ENCODE data around the gene TUBGCP2. TPM values are rescaled to one million over a fixed set of nuclear protein-coding genes. Genes with fewer than 3 reads are reported as not detected.

Gene TUBGCP2
- total and polyA plus RNA-seq, 7 donors, result 20.3 to 53.2 (median 33.8) TPM

- H3K27me3 ChIP-seq (ENCODE audit: insufficient read depth in 3 of 3, low read length in 2 of 3), result peaks cover 8 to 85% (median 38%) of the 10 kb centered on the region in 3 donors
- no peaks in the 10 kb centered on the region for H3K4me1 ChIP-seq
- H3K4me3 ChIP-seq, result no peak overlapping the region
- DNase-seq (no peak), ATAC-seq (no peak)
- no peak for TF ChIP-seq CTCF (IDR thresholded peaks at IDR 0.05)
- no peak overlapping the region for H3K27ac ChIP-seq
- WGBS, 3 donors, result 7 to 16% (median 11%) methylated on average over 15 of the region's 15 CpGs
- H3K36me3 ChIP-seq (ENCODE audit: insufficient read depth in 1 of 2, low read depth in 1 of 2), result no peaks in the 10 kb centered on the region
- intact Hi-C loops (cut with DNase I), result no loop called here
- H3K9me3 ChIP-seq, result no peaks in the 10 kb centered on the region
Observed at GRCh38 chr10:133238466-133238804, 70.2 kb downstream of the TUBGCP2 start.

GRCh38 chr10:133237588-133238465 is 70.8 kb downstream of the TUBGCP2 start, which contains the start of gene VENTX:
TSS of gene VENTX (plus strand) at chr10:133237855. CDS start at chr10:133237915, 60 bp downstream.
- DNase-seq, result no peak
- H3K27me3 ChIP-seq (ENCODE audit: insufficient read depth in 3 of 3, low read length in 2 of 3), result peaks cover 8 to 85% (median 38%) of the 10 kb centered on the region in 3 donors

GRCh38 chr10:133237241-133237587 is 71.5 kb downstream of the TUBGCP2 start:
- no peak for TF ChIP-seq CTCF (IDR thresholded peaks at IDR 0.05)
- Histone ChIP-seq H3K4me1 (no peaks in the 10 kb centered on the region), H3K36me3 (ENCODE audit: insufficient read depth in 1 of 2, low read depth in 1 of 2) (no peaks in the 10 kb centered on the region), H3K27me3 (ENCODE audit: insufficient read depth in 3 of 3, low read length in 2 of 3) (peaks cover 8 to 87% (median 32%) of the 10 kb centered on the region in 3 donors), H3K4me3 (peak overlapping the region; percentile 47), H3K9me3 (no peaks in the 10 kb centered on the region), H3K27ac (no peak overlapping the region)
- intact Hi-C loops (cut with DNase I), result no loop called here
- DNase-seq (no peak), ATAC-seq (no peak)
- 1 to 3% (median 2%) methylated on average over 23 to 32 of the region's 32 CpGs for WGBS, 3 donors

More at GRCh38 chr10:133237588-133238465, 70.8 kb downstream of the TUBGCP2 start, which contains the start of gene VENTX:
- Histone ChIP-seq H3K4me3 (peak within 1 kb of the TSS; percentile 47), H3K36me3 (ENCODE audit: insufficient read depth in 1 of 2, low read depth in 1 of 2) (no peaks in the 10 kb centered on the region), H3K9me3 (no peaks in the 10 kb centered on the region), H3K4me1 (no peaks in the 10 kb centered on the region), H3K27ac (no peak within 1 kb of the TSS)
- TF ChIP-seq CTCF (IDR thresholded peaks at IDR 0.05), result no peak
- WGBS, 3 donors, result 1 to 4% (median 4%) methylated on average over 44 to 60 of the region's 60 CpGs
- ATAC-seq, result no peak
- intact Hi-C loops (cut with DNase I), result no loop called here

GRCh38 chr10:133236401-133237240 is 72.1 kb downstream of the TUBGCP2 start:
- no peak for ATAC-seq
- no peaks in the 10 kb centered on the region for H3K9me3 ChIP-seq
- H3K4me1 ChIP-seq, result no peaks in the 10 kb centered on the region
- H3K36me3 ChIP-seq (ENCODE audit: insufficient read depth in 1 of 2, low read depth in 1 of 2), result no peaks in the 10 kb centered on the region
- DNase-seq, result no peak
- peaks cover 8 to 87% (median 29%) of the 10 kb centered on the region in 3 donors for H3K27me3 ChIP-seq (ENCODE audit: insufficient read depth in 3 of 3, low read length in 2 of 3)
- 0 to 2% (median 1%) methylated on average over 76 to 103 of the region's 103 CpGs for WGBS, 3 donors
- no peak for TF ChIP-seq CTCF (IDR thresholded peaks at IDR 0.05)
- intact Hi-C loops (cut with DNase I), result no loop called here
- H3K27ac ChIP-seq, result no peak overlapping the region
- peak overlapping the region; percentile 47 for H3K4me3 ChIP-seq

All from psoas muscle (tissue), 8 donors.